Measurements from ENCODE around the gene SPATC1L. TPM values are rescaled to one million over a fixed set of nuclear protein-coding genes. Genes with fewer than 3 reads are reported as not detected.

SPATC1L gene
- total RNA-seq, 1 donor from 2014 or later = 5.2 TPM

DNA sequence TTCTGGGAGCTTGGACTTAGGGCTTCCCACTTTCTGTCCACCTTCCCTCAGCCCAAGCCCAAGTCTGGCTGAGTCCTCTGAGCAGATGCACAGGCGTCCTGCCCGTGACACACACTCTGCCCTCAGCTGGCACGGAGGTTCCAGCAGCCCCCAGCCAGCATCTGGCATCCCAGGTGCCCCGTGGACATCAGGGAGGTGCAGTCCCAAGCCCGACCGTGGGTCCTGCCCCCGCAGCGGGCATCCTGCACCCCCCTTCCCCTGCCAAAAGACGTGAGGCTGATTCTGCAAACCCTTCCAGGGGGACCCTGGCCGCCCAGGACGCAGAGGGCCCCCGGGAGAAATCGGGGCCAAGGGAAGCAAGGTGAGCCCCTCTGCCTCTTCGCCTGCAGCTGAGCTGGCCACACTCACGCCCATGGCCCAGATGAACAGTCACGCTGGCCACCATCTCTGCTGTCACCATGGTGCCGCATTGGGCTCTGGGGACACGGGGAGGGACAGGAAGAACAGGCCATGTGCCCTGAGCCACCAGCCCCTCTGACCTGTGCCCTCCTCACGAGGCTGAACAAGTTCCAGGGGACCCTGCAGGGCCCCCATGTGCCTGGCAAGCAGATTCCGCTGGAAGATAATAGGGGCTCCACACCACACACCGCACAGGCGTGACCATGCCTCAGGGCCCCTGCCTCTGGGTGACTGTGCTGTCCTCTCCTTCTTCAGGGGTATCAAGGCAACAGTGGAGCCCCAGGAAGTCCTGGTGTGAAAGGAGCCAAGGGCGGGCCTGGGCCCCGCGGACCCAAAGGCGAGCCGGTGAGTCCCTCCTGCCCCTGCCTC, 65.7 kb downstream of the SPATC1L start:
- DNase-seq (ENCODE audit: extremely low spot score in 2 of 2) = no peak
- H3K4me1 ChIP-seq = peaks cover 17% of the 10 kb centered on the region
- H3K4me3 ChIP-seq = no peak overlapping the region
- peaks cover 0 to 90% of the 10 kb centered on the region in 2 donors for H3K36me3 ChIP-seq
- H3K27me3 ChIP-seq = no peaks in the 10 kb centered on the region
- H3K9me3 ChIP-seq = no peaks in the 10 kb centered on the region
- H3K27ac ChIP-seq = peak overlapping the region; percentile 53
- intact Hi-C loops (cut with DNase I) = no loop called here
- TF ChIP-seq, protein P1, sequence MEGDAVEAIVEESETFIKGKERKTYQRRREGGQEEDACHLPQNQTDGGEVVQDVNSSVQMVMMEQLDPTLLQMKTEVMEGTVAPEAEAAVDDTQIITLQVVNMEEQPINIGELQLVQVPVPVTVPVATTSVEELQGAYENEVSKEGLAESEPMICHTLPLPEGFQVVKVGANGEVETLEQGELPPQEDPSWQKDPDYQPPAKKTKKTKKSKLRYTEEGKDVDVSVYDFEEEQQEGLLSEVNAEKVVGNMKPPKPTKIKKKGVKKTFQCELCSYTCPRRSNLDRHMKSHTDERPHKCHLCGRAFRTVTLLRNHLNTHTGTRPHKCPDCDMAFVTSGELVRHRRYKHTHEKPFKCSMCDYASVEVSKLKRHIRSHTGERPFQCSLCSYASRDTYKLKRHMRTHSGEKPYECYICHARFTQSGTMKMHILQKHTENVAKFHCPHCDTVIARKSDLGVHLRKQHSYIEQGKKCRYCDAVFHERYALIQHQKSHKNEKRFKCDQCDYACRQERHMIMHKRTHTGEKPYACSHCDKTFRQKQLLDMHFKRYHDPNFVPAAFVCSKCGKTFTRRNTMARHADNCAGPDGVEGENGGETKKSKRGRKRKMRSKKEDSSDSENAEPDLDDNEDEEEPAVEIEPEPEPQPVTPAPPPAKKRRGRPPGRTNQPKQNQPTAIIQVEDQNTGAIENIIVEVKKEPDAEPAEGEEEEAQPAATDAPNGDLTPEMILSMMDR (IDR thresholded peaks at IDR 0.05) = no peak
- no peak for TF ChIP-seq POLR2A (IDR thresholded peaks at IDR 0.05)

DNA sequence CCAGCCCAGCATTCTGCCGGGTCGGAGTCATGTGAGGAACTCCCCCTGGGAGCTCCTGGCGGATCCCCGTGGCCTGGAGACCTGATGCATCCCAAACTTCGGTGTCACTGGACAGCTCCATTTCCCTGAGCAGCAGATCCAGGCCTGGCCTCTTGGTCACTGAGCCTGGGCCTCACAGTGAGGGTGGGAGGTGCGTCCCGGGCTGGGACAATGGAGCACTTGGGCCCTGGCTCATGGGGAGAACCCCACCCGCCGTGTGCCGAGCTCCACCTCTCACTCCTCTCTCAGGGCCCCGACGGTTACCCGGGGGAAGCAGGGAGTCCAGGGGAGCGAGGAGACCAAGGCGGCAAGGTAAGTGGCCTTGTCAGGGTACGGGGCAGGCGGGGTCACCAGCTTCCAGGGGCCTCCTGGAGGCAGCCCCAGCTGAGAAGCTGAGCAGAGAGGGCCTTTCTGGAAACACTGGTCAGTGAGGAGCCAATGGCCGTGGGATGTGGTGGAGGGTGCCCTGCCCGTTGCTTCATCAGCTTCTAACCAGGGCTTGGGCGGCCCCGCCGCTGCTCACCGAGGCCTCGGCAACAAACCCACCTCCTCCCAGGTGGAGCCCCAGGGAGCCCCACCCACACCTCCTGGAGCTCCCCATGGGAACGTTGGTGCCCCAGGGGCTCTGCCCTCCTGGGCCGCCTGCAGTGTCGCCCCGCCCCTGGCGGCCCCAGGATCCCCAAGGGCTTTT, 66.5 kb downstream of the SPATC1L start:
- H3K36me3 ChIP-seq = peaks cover 0 to 98% of the 10 kb centered on the region in 2 donors
- DNase-seq (ENCODE audit: extremely low spot score in 2 of 2) = no peak

DNA sequence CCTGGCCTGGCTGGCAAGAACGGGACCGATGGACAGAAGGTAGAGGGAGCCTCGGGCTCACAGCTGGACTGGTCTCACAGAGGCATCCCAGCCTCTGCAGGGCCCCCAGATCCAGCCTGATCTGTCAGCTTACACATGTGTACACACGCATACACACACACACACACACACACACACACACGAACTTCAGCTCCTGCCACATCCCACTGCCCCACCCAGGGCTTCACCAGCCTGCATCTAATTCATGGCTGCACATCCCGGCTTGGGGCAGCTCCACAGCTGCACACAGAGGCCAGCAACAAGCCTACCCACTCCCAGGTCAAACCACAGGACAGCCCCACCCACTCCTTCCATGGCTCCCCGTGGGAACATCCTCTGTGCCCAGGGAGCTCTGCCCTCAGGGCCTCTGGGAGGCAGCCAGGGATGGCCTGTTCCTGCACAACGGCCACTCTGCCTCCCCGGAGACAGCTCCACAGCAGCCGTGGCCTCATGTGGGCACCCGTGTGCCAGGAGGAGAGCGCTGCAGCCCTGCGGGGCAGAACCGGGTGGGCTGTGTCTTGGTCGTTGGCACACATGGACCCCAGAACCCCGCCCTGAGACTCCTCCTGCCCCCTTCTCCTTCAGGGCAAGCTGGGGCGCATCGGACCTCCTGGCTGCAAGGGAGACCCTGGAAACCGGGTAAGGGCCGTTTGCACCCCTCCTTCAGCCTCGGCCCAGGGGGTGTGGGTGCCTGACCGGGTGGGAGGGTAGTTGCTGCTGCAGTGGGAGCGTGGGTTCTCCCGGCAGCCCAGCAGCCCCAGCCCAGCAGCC, 67.3 kb downstream of the SPATC1L start:
- Histone ChIP-seq H3K36me3 (peaks cover 0 to 99% of the 10 kb centered on the region in 2 donors), H3K27ac (peak overlapping the region; percentile 53)
- intact Hi-C loops (cut with DNase I) = no loop called here

More for the DNA sequence above, 66.5 kb downstream of the SPATC1L start:
- H3K4me3 ChIP-seq = no peak overlapping the region
- no peaks in the 10 kb centered on the region for H3K27me3 ChIP-seq
- peaks cover 17% of the 10 kb centered on the region for H3K4me1 ChIP-seq
- TF ChIP-seq POLR2A (IDR thresholded peaks at IDR 0.05) (no peak), POLR2AphosphoS5 (IDR thresholded peaks at IDR 0.05; ENCODE audit: insufficient read depth in 1 of 2, low read depth in 1 of 2) (no peak)
- TF ChIP-seq, protein P1 (IDR thresholded peaks at IDR 0.05) = no peak
- intact Hi-C loops (cut with DNase I) = no loop called here
- H3K27ac ChIP-seq = peak overlapping the region; percentile 53
- no peaks in the 10 kb centered on the region for H3K9me3 ChIP-seq

DNA sequence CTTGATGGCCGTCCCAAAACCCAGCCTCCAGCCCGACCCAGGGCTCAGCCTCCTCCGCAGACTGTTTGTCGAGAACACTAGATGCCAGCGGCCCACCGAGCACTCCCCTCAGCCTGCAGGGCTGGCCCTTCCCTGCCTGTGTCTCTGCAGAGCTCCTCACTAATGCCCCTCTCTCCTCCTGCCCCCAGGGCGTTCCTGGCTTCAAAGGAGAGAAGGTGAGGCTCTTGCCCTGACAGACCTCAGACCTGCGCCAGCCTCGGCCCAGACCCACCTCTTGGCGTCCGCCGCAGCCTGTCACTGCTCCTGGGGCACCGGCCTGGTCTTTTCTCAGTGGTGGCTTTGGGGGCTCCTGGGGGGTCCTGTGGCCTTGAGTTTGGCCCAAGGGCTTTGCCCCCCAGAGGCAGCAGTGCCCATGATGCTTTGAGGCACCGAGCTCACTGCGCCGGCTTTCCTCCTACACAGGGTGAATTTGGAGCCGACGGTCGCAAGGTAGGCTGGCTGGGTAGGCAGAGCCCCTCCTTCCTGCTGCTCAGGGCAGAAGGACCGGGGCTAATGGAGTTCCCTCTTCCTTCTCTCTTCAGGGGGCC, 68.0 kb downstream of the SPATC1L start:
- peaks cover 0 to 94% of the 10 kb centered on the region in 2 donors for H3K36me3 ChIP-seq
- DNase-seq (ENCODE audit: extremely low spot score in 2 of 2) = no peak

More for the DNA sequence above, 67.3 kb downstream of the SPATC1L start:
- DNase-seq (ENCODE audit: extremely low spot score in 2 of 2) = peak in 1 of 2 donors; percentile 78
- TF ChIP-seq POLR2A (IDR thresholded peaks at IDR 0.05) (no peak), POLR2AphosphoS5 (IDR thresholded peaks at IDR 0.05; ENCODE audit: insufficient read depth in 1 of 2, low read depth in 1 of 2) (no peak)
- TF ChIP-seq, protein P1 (IDR thresholded peaks at IDR 0.05) = no peak
- H3K4me3 ChIP-seq = no peak overlapping the region
- no peaks in the 10 kb centered on the region for H3K27me3 ChIP-seq
- H3K4me1 ChIP-seq = peaks cover 17% of the 10 kb centered on the region
- no peaks in the 10 kb centered on the region for H3K9me3 ChIP-seq

More for the DNA sequence above, 68.0 kb downstream of the SPATC1L start:
- Histone ChIP-seq H3K4me3 (no peak overlapping the region), H3K27ac (peak overlapping the region; percentile 53), H3K4me1 (peaks cover 18% of the 10 kb centered on the region), H3K9me3 (no peaks in the 10 kb centered on the region), H3K27me3 (no peaks in the 10 kb centered on the region)
- intact Hi-C loops (cut with DNase I) = no loop called here
- TF ChIP-seq, protein P1 (IDR thresholded peaks at IDR 0.05) = no peak
- TF ChIP-seq POLR2AphosphoS5 (IDR thresholded peaks at IDR 0.05; ENCODE audit: insufficient read depth in 1 of 2, low read depth in 1 of 2) = no peak
- TF ChIP-seq POLR2A (IDR thresholded peaks at IDR 0.05) = no peak
